Femur (tissue), 1 donor: Measurements from ENCODE around the gene PREP.
"Not testable (repeated sequence)": the region's sequence is repeated elsewhere in the genome, so short reads cannot be mapped to it uniquely, and the experiment has no call there.

Source experiments
- DNase-seq: peaks from one replicate; pipeline ENCODE4 v3.0.0-alpha.2; 2017

PREP gene

DNA sequence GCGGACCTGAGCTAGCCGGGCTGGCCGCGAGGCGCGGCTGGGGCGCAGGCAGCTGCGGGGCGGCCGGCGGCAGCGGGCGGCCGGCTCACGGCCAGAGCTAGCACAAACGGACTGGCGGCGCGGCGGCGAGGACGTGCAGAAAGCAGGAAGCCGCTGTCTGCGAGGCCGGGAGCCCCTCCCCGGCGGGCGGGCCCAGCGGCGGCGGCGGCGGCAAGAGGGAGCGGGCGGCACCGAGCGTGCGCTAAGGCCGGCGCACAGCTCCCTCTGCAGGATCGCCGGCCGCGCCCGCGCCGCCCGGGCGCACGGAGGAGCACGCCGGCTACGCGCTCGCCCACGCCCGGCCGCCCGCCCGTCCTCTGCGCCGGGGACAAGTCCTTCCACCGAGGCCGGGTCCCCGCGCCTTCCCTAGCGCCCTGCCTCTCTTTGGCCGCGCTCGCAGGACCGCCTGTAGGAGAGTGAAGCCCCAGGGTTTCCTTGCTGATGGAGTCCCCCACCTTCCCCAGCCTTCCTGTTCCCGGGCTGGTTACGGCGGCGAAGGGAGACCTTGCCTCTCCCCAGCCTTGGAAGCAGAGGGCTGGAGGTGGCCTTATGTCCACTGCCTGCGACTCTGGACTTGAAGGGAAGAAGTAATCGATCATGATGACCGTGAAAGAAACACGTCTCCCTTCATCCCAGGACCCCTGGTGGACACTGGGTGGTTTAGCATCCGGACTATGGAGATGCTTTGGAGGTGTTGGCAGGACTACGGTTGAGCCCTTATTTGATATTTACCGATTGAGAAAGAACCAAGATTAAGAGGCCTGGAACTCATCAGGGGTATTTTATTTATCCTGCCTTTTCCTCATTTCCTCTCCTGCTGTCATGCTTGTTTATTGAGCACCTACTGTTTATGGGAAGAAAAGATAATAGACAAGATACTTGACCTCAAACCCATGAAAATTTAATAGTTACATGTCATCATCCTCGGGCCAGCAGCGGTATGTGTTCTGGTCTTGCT, at the start of gene PREP:
PREP (minus strand) TSS at position 144 of the 997 bp plus-strand sequence. CDS start 191 bp downstream, outside the sequence.
- DNase-seq, result peak; percentile 91

DNA sequence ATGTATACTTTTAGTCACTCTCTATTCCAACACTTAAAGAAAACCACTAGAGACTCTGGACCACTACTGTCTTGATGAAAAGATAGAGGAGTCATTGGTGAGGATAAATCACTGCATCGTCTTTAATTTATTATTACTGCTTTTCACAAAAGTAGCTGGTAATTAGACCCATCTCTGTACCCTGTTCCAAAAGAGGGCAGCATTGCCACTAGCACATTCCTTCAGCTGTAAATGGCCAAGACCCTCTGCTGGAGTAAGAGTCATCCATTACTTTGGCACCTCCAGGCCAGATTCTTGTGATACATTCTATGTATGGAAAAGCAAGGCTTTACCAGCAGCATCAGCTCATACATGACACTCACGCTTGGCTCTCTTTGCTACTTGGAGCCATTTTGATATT, 49.5 kb upstream of the PREP start:
- DNase-seq, result no peak

DNA sequence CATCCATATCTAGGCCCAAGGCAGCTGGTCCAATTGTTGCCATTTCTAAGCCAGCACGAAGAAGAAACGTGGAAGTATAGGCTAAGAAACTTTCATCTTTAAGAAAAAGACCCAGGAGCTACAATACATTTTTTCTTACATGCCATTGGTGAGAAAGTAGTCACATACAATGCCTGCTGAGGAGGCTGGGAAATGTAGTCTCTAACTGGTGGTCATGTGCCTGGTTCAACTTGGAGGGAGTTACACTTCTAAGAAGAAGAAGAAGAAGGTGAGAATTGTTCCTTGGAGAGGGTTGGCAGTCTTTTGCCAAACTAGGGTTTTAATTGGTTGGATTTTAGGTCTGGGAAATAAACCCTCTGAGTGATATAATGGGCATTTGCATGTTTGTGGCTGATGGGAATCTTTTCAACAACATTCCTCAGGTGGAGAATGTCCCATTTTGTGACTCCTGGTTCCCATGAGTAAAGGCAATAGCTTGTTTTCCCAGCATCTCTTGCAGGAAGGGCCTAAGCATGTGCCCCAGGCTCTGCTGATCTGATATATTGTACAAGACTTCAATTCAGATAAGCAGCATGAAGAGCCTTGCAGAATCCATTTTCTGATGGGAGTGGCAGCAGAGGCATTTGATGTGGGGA, 47.0 kb upstream of the PREP start:
- no peak for DNase-seq

DNA sequence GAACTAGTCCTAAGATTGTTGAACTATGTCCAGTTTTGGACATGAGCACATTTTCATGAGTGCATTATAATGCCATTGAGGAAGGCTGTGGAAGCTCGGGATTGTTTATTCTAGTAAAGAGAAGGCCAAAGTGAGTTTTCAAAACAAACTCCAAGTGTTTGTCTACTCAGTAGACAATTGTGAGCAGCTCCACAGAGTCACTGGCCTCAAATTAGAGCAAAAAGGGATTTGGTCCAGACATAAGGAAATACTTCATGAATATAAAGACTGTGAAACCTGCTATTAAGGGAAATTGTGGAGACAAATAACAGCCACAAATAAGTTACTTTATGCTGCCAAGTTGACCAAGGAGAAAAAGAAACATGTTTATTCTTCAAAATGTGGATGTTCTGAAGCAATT, 42.6 kb upstream of the PREP start:
- no peak for DNase-seq

DNA sequence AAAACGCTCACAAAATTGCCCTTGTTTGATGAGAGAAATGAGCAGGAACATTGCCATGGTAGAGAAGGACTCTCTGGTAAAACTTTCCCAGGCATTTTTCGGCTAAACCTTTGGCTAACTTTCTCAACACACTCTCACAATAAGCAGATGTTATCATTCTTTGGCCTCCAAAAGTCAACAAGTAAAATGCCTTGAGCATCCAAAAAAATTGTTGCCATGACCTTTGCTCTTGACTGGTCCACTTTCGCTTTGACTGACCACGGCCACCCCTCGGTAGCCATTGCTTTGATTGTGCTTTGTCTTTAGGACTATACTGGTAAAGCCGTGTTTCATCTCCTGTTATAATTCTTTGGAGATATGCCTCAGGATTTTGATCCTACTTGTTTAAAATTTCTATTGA, 41.1 kb upstream of the PREP start:
- no peak for DNase-seq

DNA sequence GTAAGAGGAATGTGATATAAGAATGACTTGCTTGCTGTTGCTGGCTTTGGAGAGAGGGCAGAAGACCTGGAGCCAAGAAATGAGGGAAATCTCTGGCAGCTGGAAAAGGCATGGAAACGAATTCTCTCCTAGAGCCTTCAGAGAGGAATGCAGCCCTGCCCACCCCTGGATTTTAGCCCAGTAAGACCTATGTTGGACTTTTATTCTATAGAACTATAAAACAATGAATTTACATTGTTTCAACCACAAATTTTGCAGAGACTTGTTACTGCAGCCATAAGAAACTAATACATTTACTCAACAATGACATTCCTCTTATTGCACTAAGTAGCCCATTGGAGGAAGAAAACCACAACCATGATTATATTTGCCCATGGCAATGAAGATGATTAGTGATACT, 39.5 kb upstream of the PREP start:
- no peak for DNase-seq

DNA sequence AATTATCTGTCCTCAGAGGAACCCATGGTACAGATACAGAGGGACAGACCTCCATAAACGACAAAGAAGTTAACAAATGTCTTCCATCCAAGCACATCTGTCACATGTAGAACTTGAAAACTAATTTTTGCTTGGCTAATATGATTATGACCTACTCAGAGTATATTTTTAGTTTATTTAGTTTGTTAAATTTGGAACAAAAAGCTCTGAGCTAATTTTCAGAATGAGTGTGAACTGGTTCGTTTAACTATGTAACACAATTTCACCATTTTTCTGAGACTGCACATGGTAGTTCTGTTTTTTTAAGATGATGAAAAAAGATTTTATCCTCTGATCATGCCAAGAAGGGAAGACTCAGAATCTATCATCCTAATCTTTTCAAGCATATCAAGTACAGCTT, 34.4 kb upstream of the PREP start:
- DNase-seq, result no peak

DNA sequence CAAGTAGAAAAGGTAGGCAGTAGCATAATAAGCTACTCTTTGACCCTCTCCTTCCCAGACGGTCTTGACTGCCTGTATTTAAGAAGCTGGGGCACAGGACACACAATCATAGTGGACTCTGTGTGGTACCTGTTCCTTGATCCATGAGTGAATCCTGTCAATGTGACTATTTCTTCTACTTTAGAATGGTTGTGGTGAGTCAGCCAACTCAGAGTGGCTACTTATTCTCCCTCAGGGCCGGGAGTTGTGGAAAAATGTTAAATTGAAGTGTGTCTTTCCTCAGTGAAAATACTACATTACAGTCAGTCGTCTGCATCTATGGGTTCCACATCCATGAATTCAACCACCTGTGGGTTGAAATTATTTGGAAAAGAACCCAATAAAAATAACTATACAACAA, 30.8 kb upstream of the PREP start:
- DNase-seq, result no peak

DNA sequence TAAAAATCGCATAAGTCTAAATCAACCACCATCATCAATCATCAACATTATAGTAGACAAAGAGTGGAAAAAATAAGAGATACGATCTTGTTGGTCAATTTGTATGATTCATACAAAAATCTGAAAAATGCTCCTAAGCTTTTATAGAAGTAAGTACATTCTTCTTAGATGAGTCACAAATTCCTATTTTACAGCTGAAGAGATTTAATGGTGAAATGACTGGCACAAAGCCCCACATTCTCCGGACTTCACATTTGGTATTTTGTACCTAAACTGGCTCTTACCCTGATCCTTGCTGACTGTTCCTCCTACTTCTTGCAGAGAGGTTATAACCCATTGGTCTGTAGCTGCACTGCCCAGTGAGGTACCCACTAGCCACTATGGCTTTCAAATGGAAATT, 29.9 kb upstream of the PREP start:
- DNase-seq, result no peak

DNA sequence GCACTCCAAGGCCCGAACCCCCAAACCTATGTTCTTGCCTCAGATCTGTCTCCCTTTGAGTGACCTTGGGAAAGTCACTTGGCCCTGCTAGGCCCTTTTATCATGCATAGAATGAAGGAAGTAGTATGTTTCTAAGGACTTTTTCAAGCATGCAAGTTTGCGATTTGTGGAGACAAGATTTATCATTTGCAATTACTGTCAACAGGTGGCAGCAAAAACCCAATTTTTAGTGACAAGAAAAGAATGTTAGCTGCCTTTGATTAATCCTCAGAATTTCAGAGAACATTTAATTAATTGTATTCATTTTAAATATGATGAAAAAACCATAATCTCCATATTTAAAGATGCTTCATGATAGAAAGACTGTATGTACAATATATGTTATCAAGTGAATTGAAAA, 28.3 kb upstream of the PREP start:
- no peak for DNase-seq

DNA sequence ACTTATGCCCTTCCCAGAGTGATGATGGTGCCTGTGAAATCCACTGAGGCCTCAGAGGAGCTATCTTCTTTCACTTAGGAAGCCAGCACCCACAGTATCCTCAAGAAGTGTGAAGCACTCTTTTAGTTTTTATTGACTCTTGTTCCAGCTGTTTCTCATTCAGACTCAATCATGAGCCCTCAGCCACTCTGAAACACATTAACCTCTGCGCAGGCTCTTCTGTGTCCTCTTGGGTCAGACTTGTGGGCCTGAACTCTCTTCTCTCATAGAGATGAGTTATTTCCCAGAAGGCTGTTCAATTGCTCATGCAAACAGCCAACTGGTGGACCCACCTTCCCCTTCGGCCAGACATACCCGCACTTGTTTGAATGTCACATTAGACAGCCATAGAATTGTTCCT, 27.8 kb upstream of the PREP start:
- DNase-seq, result no peak

DNA sequence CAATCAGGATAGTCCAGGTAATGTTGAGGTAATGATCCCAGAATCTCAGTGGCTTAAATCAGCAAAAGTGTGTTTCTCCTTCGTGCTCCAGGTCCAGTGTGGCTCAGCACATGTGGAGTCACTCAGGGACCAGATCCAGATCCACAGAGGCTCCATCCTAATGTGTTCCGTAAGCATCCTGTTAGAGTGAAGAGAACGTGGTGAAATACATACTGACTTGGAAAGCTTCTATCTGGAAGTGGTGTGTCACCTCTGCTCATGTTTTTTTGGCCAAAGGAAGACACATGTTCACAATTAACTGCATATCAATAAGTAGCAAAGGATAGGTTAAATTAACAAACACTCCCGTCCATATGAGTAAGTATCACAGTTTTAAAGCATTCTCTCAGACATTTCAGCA, 26.8 kb upstream of the PREP start:
- DNase-seq, result no peak

DNA sequence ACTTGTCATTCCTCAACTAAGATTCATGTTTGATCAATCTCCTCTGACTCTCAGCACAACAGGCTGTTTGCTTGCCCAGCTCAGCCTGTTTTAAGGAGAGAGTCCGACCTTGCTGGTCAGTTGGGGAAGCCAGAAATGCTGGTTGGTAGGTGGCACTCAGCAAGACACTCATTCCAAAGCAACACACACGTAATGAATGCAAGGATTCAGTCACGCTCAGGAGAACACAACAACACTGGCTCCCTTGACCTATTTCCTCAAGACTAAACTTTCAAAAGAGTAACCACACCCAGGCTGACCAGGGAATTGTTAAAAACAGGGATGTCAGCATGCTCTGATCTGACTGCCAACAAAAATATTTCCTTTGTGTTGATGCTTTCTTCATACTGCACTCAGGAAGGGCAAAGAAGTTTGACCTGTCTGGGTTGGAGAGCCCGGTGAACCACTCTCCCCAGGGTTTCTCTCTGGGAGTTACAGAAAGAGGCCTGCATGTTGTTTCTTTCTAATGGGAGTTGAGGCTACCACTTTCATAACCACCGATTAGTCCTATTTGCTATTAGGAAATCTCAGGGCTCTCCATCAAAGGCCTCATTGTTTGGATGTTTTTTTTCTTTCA, 25.6 kb upstream of the PREP start:
- DNase-seq, result no peak

DNA sequence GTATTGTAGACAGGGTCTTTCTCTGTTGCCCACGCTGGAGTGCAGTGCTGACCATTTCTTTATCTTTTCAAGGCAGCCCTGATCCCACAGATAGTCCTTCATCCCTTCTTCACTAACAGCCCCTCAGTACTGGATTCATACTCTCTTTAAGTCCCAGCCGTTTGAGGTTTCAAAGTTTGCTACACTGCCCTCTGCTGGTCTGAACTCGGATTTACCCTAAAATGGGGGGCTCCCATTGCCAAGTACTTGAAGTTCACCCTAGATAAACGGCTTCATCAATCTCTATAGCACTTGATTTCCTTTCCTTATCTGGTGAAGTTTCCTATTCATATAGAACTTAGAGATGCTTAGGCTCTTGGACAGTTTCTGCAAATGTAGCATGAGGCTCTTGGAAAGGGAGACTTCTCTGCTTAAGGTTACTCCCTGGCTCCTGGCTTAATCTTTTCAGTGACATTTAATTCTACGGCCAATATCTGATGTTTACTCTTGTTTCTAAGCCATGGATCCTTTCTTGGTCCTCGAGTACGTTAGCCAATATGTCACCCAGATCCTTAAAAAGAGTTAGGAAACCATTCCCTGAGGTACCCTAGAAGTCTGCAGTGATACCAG, 21.4 kb upstream of the PREP start:
- DNase-seq, result peak; percentile 37

DNA sequence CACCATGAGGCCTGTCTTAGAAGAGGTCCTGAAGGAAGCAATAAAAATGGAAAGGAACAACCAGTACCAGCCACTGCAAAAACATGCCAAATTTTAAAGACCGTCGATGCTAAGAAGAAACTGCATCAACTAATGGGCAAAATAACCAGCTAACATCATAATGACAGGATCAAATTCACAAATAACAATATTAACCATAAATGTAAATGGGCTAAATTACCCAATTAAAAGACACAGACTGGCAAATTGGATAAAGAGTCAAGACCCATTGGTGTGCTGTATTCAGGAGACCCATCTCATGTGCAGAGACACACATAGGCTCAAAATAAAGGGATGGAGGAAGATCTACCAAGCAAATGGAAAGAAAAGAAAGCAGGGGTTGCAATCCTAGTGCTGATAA, 14.1 kb upstream of the PREP start:
- not testable (repeated sequence) for DNase-seq

DNA sequence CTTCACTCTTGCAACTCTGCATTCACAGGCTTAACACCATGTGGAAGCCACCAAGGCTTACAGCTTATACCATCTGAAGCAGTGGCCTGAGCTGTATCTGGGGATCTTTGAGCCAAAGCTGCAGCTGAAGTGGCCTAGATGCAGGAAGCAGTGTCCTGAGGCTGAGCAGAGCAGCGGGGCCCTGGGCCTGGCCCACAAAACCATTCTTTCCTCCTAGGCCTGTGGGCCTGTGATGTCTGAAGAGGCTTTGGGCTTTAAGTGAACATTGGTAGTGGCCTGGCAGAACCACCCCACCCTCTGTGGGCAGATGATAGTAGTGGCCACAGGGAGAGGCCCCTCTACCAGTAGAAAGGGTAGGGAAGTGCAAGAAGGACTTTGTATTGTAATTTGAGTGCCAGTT, 6.9 kb upstream of the PREP start:
- DNase-seq, result no peak

DNA sequence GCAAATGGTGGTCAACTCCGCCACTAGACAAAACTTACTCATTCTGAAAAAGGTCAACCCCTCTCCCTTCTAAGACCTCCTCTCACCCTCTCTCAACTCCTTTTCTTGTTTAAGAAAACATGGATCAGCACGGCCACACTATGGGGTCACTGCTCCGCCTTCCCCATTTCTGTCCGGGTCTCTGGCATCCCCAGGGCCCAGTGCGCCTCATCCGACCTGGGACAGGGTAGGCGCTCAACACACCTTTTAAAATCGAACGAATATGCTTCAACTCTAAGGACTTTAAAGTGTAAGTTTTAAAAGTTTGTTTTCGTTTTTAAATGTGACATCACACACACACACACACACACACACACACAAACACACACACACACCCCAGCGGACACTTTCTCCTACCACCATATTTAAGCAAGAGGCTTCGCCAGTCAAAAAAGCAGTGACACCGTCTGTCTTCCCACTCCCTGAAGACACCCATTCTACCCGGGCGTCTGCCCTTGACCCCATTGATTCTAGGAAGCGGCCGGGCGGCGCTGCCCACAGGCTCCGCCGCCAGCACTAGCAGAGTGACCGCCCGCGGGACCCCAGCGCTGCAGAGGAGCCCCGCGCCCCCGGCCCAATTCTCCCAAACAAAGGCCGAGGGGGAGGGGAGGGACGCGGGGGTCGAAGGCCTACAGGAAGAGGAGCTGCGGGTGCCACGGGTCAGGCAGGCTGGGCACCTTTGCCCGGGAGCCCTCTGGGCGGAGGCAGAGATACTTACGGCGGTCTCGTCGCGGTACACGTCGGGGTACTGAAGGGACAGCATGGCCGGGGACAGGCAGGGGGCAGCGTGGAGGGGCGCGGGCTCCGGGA, 568 bp downstream of the PREP start:
- DNase-seq, result no peak

DNA sequence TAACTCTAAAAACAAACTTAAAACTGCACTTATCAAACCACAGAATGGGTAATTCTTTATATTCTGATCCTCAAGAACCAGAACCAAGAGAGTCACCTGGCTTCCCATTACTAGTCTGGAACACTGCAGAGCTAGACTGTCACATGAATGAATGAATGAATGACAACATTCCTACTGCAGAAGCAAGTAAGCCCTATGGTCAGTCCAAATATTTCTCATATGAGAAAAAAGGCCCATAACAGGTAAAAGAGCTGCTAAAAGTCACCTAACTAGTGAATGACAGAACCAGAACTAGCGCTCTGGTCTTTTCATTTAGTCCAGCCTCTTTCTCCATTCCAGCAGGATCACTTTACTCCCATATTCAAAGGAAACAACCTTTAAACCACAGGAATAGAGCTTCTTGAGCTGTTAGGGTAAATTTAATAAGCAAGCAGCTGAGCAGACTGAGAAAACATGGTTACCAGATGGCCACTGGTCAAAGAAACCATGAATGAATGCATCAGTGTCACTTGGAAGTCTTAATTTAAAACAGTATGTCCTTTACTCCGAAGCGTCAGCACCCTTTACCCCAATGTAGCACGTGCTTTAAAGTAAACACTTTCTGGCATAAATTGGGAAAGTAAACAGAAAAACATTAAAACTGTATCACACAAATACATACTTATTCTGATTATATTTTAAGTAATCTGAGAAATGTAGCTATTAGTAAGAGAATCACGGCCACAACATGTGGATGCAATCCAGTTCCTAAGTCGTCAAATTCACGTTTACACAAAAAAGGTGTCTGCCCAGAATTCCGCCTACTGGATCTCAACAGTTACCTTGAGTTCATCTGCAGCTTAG, 1.4 kb downstream of the PREP start:
- no peak for DNase-seq

DNA sequence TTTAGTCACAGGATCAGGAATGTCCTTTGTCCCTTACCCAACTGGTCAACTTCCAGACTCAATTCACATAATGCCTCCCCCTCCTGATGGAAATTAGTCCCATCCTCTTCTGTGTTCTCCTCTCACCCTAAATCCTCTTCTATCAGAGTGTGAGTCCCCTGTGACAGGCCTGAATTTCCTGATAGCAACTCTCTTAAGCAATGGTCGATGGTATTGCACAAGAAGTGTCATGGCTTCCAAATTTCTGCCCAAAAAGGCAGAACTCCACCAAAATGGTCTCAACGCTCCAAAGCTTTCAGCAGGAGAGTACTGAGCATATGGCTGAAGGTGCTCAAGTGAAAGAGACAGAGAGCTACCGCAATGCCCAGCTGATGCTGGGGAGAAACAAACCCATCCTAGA, 2.4 kb downstream of the PREP start:
- DNase-seq, result no peak

DNA sequence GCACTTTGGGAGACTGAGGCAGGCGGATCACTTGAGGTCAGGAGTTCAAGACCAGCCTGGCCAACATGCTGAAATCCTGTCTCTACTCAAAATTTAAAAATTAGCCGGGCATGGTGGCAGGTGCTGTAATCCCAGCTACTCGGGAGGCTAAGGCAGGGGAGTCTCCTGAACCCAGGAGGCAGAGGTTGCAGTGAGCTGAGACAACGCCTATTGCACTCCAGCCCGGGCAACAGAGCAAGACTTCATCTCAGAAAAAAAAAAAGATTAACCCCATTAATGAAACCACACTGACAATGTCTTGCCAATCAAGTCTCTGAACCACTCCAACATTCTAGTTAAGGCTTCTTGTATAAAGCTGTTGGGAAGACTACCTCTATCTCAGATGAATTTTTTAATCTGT, 4.0 kb downstream of the PREP start:
- DNase-seq, result no peak

DNA sequence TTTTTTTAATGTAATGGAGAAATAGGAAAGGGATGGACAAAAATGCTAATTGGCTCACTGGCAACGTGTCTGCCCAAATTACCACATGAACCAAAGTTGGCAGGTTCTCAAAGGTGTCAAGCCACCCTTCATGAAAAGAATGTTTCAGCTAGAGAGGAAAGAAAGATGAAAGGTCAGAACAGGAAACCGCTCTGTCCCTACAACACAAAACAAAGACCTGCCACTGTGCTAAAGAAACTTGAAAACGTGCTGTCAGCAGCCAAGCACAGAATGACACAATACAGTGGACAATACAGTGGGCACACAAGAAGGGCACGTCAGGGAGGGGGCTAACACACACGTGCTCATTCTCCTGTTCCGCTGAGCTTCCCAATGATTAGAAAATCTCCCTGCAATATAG, 4.9 kb downstream of the PREP start:
- DNase-seq, result no peak

DNA sequence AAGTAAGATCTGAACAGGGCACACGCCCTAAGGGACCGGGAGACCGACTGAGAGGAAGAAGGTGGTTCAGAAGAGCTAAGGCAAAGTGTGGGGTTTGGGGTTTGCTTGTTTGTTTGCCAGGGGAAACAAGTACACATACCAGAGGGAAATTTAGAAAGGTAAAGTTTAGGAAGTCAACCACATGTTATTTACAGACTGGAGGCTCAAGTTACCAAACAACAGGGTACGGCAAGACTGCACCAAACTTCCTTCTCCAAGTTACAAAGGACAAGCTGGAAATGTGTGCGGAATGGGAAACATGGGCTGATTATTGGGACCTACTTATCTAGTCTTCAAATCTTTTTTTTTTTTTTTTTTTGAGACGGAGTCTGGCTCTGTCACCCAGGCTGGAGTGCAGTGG, 11.2 kb downstream of the PREP start:
- DNase-seq, result no peak
